Measurements from ENCODE around the gene OR52A5.

GRCh38 chr11:5115339-5115738 is 22.8 kb downstream of the OR52A5 start:
- no peak for TF ChIP-seq CTCF (conservative IDR thresholded peaks at IDR 0.05; ENCODE audit: low read length)
- TF ChIP-seq EZH2phosphoT487 (IDR thresholded peaks at IDR 0.05; ENCODE audit: borderline replicate concordance, low read depth, low read length): no peak

Data from OCI-LY7 (cell line).